Measurements from ENCODE around the gene SRGAP2B.
A peak's percentile ranks its signal among the peaks of the same experiment; 100 is the strongest.
"Not testable (repeated sequence)": the region's sequence is repeated elsewhere in the genome, so short reads cannot be mapped to it uniquely, and the experiment has no call there.

The SRGAP2B gene

GRCh38 chr1:145095284-145096057 is at the start of gene SRGAP2B, which contains the start of gene FAM72D:
SRGAP2B (minus strand) TSS chr1:145095328; CDS start chr1:145092901, 2,427 bp downstream.
FAM72D (plus strand) TSS chr1:145095974; CDS start chr1:145096848, 874 bp downstream.
- not testable (repeated sequence) for DNase-seq

- DNase-seq, result not testable (repeated sequence)
Observed at GRCh38 chr1:145144264-145144913, 49.3 kb upstream of the SRGAP2B start.

- not testable (repeated sequence) for DNase-seq
Observed at GRCh38 chr1:145140549-145140948, 45.4 kb upstream of the SRGAP2B start.

DNA sequence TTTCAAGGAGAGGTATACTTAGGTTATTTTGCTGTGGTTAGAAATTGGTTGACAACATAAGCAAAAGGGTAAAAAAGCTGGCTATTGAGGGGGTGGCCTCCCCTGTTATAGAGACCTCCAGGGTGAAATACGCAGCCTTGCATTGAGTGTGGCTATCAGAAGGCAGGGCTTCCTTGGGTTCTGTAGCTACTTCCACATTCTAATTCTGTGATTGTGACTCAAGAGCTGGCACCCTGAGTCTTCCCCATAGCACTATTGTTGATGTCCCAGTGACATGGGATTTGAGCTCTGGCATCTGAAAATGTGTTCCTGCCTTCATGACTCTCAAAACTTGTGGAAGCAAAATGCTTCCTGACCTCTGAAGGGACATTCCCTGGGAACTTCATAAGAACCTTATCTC is 39.3 kb upstream of the SRGAP2B start:
- DNase-seq, result not testable (repeated sequence)

DNA sequence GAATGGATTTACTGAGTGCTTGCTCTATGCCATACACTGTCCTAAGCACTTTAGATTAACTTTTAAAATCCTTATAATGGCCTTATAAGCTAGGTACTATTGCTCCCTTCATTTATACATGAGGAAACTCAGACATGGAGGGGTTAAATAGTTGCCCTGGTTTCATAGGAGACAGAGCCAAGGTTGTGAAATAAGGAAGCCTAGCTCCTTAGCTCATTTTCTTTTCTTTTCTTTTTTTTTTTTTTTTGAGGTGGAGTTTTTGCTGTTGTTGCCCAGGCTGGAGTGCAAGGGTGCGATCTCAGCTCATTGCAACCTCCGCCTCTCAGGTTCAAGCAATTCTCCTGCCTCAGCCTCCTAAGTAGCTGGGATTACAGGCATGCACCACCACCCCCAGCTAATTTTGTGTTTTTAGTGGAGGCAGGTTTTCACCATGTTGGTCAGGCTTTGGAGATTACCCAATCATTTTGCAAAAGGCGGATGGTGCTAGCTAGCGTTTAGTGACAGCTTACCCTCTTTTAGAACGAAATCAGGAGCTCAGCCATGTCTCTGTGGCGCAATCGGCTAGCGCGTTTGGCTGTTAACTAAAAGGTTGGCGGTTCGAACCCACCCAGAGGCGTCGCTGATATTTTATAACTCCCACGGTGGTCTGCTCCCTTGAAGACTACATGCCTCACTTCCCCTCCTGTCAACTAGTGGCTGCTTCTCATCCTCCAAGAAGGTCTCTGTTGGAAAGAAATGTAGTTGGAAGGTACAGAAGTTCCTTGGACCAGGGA is 33.8 kb upstream of the SRGAP2B start:
- not testable (repeated sequence) for DNase-seq

GRCh38 chr1:145127144-145127543 is 32.0 kb upstream of the SRGAP2B start:
- not testable (repeated sequence) for DNase-seq

DNA sequence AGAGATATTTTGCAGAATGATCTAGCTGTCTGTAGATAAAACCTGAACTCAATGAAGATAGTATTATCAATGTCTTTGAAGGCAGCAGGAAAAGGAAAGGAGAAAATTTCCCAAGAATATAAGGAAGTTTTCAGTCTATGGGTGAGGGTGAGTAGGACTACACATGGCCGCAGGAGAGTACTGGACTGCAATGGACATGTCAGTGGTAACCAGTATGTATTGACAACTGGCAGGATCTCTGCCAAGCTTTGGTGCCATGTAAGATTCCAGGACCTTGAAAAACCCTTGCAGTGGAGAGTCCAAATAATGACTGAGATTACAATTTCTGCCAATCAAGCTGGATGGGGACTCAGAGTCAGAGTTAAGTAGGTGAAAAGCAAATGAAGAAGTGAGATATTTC is 30.0 kb upstream of the SRGAP2B start:
- not testable (repeated sequence) for DNase-seq

GRCh38 chr1:145123992-145124641 is 29.0 kb upstream of the SRGAP2B start:
- not testable (repeated sequence) for DNase-seq

GRCh38 chr1:145123062-145123395 is 27.9 kb upstream of the SRGAP2B start:
- not testable (repeated sequence) for DNase-seq

- DNase-seq, result not testable (repeated sequence)
Observed at GRCh38 chr1:145122344-145123061, 27.4 kb upstream of the SRGAP2B start.

GRCh38 chr1:145119842-145120241 is 24.7 kb upstream of the SRGAP2B start:
- not testable (repeated sequence) for DNase-seq

- not testable (repeated sequence) for DNase-seq
Observed at GRCh38 chr1:145115587-145116493, 20.7 kb upstream of the SRGAP2B start.

GRCh38 chr1:145114560-145115057 is 19.5 kb upstream of the SRGAP2B start:
- DNase-seq, result not testable (repeated sequence)

DNA sequence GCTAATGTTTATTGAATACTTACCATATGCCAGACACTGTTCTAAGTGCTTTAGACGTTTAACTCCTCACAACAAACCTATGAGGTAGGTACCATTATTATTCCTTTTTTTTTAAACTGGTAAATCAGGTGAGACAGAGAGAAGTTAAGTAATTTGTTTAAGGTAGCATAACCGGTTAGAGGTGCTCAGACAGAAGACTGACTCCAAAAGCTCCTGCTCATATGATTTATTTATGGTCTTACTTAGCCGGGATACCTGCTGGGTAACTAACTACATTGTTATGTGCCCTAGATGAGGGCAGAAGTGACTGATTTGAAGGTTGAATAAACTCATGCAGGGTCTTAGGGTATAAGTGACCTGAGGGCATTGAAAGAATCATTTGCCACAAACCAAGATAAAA is 17.6 kb upstream of the SRGAP2B start:
- not testable (repeated sequence) for DNase-seq

DNA sequence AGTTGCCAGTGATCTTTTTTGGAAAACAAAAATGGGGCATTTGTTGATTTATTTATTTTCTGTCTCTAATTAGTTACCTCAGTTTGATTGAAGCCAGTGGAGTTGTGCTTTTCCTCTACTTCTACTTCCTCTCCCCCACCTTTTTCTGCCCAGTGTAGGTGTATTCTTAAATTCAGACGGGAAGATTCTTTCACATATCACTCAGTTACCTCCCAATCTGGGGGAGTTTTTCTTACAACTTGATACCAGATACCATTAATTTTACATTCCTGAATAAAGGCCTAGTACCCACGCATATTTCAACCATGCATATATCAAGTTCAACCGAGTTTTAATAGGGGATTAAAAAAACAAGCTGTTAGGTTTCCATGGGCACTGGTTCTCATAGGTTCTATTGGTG is 16.5 kb upstream of the SRGAP2B start:
- not testable (repeated sequence) for DNase-seq

GRCh38 chr1:145103294-145103693 is 8.2 kb upstream of the SRGAP2B start:
- not testable (repeated sequence) for DNase-seq

DNA sequence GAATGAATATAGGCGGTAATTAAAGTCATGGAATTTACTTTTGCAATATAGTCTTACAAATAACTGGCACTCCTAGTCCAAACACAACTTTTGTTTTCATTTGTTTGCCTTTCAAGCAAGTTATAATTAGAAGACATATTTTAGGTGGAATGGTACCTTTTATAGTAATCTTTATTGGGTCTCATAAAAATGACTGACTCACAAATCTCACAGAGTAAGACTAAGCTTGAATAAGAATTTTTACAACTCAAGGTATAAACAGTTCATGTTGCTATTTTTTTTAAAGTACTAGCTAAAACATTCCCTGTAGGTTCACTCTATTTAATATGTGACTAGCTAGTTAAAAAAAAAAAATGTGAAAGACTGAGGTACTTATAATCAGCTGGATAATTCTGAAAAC is 6.6 kb upstream of the SRGAP2B start:
- not testable (repeated sequence) for DNase-seq

- DNase-seq, result peak; percentile 3
Observed at GRCh38 chr1:145094655-145095211, 395 bp downstream of the SRGAP2B start.

GRCh38 chr1:145093517-145094149 is 1.5 kb downstream of the SRGAP2B start:
- DNase-seq, result peak; percentile 1
